Measurements from ENCODE around the gene METTL25B. TPM values are rescaled to one million over a fixed set of nuclear protein-coding genes. Genes with fewer than 3 reads are reported as not detected.
A peak's percentile ranks its signal among the peaks of the same experiment; 100 is the strongest.

Gene METTL25B
- total and polyA plus RNA-seq, 2 of the 13 experiments (the other 11 are each of a cell fraction or from before 2014, with no cell fraction given) = 11.9 to 24.0 TPM

- TF ChIP-seq KLF15 (CRISPR knock-in tag; IDR thresholded peaks at IDR 0.05; ENCODE audit: borderline replicate concordance) (no peak), CREM (IDR thresholded peaks at IDR 0.05) (peak; percentile 24; the same call in 1 of the 2 replicates), CREM (CRISPR knock-in tag; IDR thresholded peaks at IDR 0.05) (no peak), GATAD2A (CRISPR knock-in tag; IDR thresholded peaks at IDR 0.05) (peak; percentile 52; the same call in 1 of the 2 replicates), DZIP1 (CRISPR knock-in tag; IDR thresholded peaks at IDR 0.05) (no peak), NFE2L1 (CRISPR knock-in tag; IDR thresholded peaks at IDR 0.05; ENCODE audit: borderline replicate concordance) (no peak), ZNF501 (CRISPR knock-in tag; IDR thresholded peaks at IDR 0.05) (peak; percentile 65; the same call in 1 of the 2 replicates), SOX6 (IDR thresholded peaks at IDR 0.05) (no peak), SOX6 (CRISPR knock-in tag; IDR thresholded peaks at IDR 0.05) (0 out of 2 replicates have a peak, but pooled peaks have one; percentile 23), HNRNPLL (IDR thresholded peaks at IDR 0.05; ENCODE audit: low read depth, low read length, poor library complexity, severe bottlenecking) (no peak), ZNF468 (CRISPR knock-in tag; IDR thresholded peaks at IDR 0.05) (no peak), GMEB2 (CRISPR knock-in tag; IDR thresholded peaks at IDR 0.05; ENCODE audit: low read depth) (no peak), ZNF607 (CRISPR knock-in tag; IDR thresholded peaks at IDR 0.05; ENCODE audit: borderline replicate concordance) (peak; percentile 57; the same call in 1 of the 2 replicates), PAXIP1 (CRISPR knock-in tag; conservative IDR thresholded peaks at IDR 0.05) (no peak), TP53 (CRISPR knock-in tag; conservative IDR thresholded peaks at IDR 0.05) (no peak), TAF1 (CRISPR knock-in tag; IDR thresholded peaks at IDR 0.05) (no peak), SP4 (CRISPR knock-in tag; IDR thresholded peaks at IDR 0.05) (peak; percentile 54; the same call in 1 of the 2 replicates), MED1 (CRISPR knock-in tag; IDR thresholded peaks at IDR 0.05) (peak; percentile 45), ZBED4 (CRISPR knock-in tag; IDR thresholded peaks at IDR 0.05; ENCODE audit: borderline replicate concordance) (no peak)
Measured at GRCh38 chr1:156725683-156726280, 2.5 kb upstream of the METTL25B start (continued).

Data from HepG2 (cell line).